Posterior vena cava (tissue), 2 donors: ENCODE measurements around the gene TMEM54. TPM values are rescaled to one million over a fixed set of nuclear protein-coding genes. Genes with fewer than 3 reads are reported as not detected.

ENCODE experiments used
- DNase-seq: peaks from one replicate; pipeline ENCODE4 v3.0.0-alpha.2; 2020; ENCODE audit warnings: low spot score
- intact Hi-C, 2 donors: fragments of 100-400 bp; cut with DNase I; formaldehyde crosslinking; loops; one replicate each; pipeline versions ENCODE4 v1.14.1 to v1.14.2; 2022 to 2023
- total RNA-seq, 2 donors: library from RNA; stranded (reverse); fragmentation: NEBNext Ultra II Directional; extraction: Animal tissue kit (Norgen Biotek cat#: 25700); gene quantifications; one replicate each; pipeline ENCODE4 v1.2.1, GENCODE V29; 2021
- donor health status: DM: yes; HTN: yes; CAD: no.
- donor health status: DM: yes; HTN: yes; CAD: no.

The TMEM54 gene
- total RNA-seq, 2 donors from 2014 or later, result 33.5 to 36.0 TPM

GRCh38 chr1:32848354-32849063 lies 52.7 kb downstream of the TMEM54 start:
- intact Hi-C loops, result no loop called here
- no peak for DNase-seq

Other genes starting within 250 kb of the TMEM54 start
- gene SYNC, start 198.6 kb downstream of the TMEM54 start, total RNA-seq, result 100 to 1,000 TPM in 1 of 2 donors, 10 to 100 TPM in 1; 57.5 to 102 TPM
- 10 to 100 TPM; 74.2 to 85.5 TPM for gene YARS1, start 84.0 kb downstream of the TMEM54 start, total RNA-seq
- 10 to 100 TPM; 24.2 to 30.8 TPM for gene S100PBP, start 83.7 kb downstream of the TMEM54 start, total RNA-seq
- gene FNDC5, start 30.5 kb downstream of the TMEM54 start, total RNA-seq, result 1 to 10 TPM; 2.4 to 5.0 TPM
- gene HPCA, start 14.9 kb downstream of the TMEM54 start, total RNA-seq, result under 1 TPM in 1 of 2 donors, not detected in 1; 0.19 TPM
- 100 to 1,000 TPM in 1 of 2 donors, 10 to 100 TPM in 1; 40.3 to 101 TPM for gene RNF19B, start 63.4 kb upstream of the TMEM54 start, total RNA-seq
- 10 to 100 TPM; 82.4 to 83.9 TPM for gene AK2, start 135.5 kb upstream of the TMEM54 start, total RNA-seq
- 1 to 10 TPM; 4.0 to 4.7 TPM for gene AZIN2, start 179.8 kb upstream of the TMEM54 start, total RNA-seq